Stimulated activated CD8-positive, alpha-beta memory T cell treated with anti-CD3 and anti-CD28 coated beads, Interleukin-12 subunit alpha, Interleukin-12 subunit beta, amount 100 ng/mL, for 1 hour (primary cell): ENCODE data around the gene MYH9.
"Not testable (repeated sequence)": the region's sequence is repeated elsewhere in the genome, so short reads cannot be mapped to it uniquely, and the experiment has no call there.

Source experiments
- DNase-seq: peaks from one replicate; pipeline ENCODE4 v3.0.0-alpha.2; 2020; ENCODE audit warnings: low read depth

The MYH9 gene

DNA sequence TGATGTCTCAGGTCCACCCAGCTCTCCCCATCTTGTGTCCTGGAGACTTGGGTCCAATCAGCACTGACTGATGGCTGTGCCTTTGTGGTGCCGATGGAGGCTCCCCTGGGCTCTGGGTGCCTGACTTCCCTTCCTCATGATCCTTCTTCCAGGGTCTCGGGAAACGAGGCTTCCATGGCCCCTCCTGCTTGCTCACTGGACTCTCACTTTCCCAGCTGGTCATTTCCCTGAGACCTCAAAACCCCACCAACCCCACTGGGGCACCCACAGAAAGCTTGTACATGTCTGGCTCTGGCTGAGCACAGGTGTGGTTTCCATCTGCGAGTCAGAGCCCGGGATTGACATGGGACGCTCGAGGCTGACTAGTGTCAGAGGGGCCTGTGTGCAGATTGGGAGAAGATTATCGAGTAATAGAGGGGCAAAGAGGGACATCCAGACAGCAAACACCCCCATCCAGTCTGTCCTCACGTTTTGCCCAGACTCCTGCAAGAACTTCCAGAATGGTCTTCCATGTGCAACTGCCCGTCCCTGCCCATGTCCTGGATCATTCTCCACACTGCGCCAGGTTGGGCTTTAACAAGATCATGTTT lies 119.8 kb downstream of the MYH9 start:
- DNase-seq, result no peak

DNA sequence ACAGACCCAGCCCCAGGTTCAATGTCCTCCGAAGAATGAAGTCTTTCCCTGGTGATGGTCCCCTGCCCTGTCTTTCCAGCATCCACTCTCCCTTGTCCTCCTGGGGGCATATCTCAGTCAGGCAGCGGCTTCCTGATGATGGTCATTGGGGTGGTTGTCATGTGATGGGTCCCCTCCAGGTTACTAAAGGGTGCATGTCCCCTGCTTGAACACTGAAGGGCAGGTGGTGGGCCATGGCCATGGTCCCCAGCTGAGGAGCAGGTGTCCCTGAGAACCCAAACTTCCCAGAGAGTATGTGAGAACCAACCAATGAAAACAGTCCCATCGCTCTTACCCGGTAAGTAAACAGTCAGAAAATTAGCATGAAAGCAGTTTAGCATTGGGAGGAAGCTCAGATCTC lies 120.7 kb downstream of the MYH9 start:
- DNase-seq, result no peak

DNA sequence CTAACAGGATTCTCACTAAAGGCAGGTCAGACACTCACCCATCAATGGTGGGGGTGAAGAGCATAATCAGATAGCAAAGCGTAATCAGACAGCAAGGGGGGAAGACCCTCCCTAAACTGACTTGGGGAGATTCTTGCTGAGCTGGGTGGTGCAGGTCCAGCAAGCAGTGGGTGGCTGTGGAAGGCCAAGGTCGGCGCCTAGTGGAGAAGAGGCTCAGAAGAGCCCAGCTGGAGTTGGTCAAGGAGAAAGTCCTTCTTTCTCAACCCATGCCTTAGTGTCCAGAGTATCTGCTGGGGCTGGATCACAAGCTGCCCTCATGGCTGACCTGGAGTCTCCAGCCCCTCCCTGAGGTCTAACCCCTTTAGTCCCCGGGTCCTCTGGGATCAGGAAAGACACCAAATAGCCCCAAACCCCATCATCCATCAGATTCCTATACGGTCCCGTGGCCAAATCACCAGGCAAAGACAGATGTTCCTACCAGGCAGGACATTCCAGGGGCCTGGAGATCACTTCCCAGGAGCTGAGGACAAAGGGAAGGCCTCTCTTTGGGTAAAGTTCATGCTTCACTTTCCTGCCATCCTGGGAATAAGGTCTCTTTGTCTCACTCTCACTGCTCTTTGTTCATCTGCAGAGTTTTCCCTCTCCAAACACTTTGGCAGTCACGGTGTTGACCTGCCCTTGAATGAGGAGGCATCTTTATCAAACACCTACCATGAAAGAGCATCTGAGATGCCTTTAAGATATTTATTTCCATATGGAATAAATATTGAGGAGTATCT lies 123.7 kb downstream of the MYH9 start:
- DNase-seq, result not testable (repeated sequence)

DNA sequence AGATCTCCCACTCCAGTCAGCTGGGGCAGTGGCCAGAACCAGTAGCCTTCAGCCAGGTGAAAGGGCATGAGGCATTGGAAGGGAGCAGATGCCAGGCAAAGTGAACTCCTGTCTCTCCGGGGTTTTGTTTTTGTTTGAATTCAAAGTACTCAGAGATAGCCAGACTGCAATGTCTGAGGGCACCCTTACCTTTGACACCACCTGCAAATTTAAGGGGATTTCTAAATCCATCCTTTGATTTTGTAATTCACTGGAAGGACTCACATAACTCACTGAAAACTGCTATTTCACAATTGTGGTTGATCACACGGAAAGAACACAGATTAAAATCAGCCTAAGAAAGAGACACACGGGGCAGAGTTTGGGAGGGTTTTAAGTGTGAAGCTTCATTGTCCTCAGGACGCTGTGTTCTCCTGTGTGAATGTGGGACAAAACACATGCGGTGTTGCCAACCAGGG lies 124.5 kb downstream of the MYH9 start:
- DNase-seq, result not testable (repeated sequence)

DNA sequence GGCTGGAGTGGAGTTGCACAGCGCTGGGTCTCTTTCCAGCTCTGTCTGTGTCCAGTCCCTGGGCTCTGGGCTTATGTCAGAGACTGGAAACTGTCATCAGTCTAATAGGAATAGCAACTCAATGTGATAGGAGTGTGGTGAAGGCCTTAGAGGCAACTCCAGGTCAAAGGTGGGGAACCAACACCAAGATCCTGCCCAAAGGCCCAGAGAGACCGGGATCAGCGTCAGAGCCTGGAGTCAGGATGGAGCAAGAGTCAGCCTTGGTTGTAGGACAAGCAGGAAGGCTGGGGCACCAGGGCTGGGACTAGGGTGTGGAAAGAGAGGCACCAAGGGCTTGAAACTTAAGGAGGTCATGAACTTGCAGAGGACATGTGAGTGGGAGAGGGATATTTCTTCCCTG lies 125.5 kb downstream of the MYH9 start:
- not testable (repeated sequence) for DNase-seq

DNA sequence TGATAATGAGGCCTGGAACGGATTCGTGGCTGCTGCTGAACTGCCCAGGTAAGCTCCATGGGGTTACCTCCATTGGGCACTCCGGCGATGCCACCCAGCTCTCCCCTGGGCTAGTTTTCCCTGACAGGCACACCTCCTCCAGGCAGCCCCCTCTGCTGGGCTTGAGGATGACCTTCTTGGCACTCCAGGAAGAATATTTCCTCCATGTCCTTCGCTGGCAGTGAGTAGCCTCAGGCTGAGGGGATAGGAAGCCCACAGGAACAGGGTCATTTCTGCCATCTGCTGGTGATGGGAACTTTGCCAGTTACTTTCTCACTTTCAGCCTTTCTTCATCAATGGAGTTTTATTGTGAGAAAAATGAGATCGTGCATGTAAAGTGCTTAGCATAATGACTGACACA lies 126.1 kb downstream of the MYH9 start:
- not testable (repeated sequence) for DNase-seq

DNA sequence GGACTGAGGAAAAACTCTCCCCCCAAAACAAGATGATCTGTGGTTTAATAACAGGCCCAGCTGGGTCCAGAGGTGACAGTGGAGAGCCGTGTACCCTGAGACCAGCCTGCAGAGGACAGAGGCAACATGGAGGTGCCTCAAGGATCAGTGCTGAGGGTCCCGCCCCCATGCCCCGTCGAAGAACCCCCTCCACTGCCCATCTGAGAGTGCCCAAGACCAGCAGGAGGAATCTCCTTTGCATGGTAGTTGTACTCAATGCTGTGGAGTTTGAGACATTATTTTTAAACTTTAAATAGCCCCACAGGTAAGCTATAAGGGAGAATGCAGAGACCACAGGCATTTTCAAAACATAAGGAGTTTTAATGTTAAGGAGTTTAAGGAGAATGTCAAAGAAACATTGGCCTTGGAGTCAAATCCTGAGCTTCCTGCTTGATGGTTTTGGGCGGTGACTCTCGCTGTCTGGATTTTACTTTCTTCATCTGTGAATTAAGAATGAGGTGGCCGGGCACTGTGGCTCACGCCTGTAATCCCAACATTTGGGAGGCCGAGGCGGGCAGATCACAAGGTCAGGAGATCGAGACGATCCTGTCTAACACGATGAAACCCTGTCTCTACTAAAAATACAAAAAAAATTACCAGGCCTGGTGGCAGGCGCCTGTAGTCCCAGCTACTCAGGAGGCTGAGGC lies 128.0 kb downstream of the MYH9 start:
- DNase-seq, result no peak

DNA sequence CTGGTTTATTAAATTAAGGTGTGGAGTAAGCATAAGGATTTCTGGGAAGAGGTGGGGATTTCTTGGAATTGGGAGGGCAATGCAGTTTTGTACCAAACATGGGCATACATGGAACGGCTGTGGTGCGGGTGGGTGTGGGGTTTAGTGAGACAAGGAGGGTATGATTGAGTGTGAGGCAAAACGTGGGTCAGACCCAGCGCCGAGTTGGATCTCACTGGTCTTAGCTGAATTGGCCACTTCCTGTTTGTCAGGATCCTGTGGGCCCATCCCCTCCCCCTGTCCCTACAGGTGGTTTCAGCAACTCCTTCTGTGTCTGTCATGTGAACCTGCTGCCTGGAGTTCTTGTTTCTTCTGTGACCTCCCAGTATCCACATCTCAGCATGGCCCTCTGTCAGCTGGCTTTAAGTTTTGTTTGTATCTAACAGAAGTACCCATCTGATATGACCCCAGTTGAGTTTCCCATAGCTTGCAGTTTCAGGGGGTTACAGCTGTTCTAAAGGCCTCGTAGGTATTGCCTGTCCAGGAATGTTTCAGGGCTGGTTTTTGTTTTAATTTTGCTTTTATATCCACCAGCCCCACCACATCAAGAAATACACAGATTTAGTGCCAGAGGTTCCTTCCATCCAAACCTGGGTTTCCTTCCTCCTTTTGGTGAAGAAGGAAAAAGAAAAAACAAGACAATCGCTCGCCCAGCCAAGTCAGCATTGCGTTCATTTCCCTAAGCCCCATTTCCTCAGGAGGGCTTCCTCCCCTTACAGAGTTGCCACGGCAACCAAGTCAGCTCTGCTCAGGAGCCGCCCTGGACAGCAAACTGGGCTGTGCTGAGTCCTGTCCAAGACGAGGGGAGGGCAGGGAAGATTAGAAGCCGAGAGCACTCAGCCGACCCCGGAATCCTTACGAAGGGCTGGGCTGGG lies 128.8 kb downstream of the MYH9 start:
- no peak for DNase-seq

DNA sequence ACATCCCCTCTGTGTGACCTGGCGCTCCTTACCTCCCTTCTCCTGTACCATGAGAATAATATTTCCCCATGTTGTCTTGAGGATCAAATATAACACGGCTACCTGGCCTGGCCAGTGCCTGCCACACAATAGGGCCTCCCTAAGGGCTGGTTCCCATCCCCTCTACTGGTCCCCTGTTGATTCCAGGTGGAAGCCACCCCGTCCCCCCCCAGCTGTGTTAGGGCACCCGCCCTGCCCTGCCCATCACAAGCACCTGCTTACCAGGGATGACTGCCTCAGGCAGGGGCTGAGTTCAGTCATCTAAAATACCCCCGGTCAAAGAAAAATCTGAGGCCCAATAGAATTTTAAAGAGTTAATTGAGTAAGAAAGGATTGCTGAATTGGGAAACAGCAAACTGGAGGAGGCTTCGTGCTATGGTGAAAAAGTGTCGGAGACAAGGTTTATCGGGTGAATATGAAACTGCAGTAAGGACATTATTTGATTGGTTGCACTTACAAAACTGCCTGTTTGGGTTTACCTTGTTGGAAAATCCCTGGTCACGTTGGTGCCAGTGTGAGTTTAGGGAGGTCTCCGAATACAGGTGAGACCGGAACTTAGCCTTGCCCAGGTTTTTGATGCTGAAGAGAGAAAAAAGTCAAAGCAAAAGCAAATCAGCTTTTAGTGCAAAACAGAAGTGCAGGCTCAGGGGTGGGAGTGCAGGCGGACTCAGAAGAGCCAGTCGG lies 129.7 kb downstream of the MYH9 start:
- no peak for DNase-seq

DNA sequence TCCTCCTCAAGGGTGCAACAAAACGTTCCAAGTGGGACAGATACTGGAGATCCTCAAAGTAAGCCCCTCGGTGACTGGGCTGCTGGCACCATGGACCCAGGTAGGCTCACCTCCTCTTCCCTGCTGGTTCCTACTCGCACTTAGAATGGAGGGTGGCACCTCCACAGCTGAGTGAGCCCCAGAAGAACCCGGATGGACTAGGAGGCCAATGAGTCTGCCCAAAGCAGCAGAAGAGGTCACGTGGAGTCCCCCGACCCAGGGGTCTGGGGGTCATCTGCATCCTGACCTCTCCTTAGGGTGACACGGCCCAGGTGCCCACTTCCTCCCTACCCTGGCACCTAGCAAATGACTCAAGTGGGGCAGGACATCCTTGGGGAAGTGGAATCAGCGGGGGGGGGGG lies 130.5 kb downstream of the MYH9 start:
- DNase-seq, result no peak

DNA sequence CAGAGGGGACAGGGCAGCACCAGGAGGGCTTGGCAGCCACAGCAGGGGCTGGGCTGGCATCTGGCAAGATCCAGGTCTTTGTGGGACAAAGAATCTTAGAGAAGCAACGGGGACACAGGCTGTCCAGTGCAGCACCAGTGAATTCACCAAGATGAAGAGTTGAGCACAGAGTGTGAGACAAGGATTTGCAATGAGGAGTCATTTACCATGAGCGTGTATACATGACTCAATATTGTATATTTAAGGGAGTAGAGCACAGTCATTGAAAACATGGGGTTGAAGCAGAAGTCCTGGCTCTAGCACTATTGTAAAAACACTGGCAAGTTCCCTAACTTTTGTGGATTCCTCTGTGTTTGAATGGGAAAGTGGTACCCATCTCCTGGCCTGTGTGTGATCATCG lies 131.3 kb downstream of the MYH9 start:
- no peak for DNase-seq

DNA sequence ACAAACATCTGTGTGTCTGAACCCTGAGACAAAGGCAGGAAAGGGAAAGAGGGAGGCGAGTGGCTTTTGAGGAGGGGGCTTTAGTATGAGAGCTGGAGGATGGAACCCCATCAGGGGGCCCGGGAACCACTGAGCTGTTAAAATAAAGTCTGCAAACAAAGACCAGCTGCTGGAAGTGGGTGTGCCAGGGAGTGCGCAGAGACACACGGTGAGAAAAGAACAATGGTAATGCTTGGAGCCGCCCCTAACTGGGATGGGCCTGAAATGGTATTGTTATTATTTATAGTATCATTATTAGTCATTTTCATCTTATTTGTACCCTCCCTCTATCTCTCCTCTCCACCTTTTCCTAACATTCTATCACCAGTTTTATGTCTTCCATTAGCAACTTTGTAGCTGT lies 132.2 kb downstream of the MYH9 start:
- not testable (repeated sequence) for DNase-seq

DNA sequence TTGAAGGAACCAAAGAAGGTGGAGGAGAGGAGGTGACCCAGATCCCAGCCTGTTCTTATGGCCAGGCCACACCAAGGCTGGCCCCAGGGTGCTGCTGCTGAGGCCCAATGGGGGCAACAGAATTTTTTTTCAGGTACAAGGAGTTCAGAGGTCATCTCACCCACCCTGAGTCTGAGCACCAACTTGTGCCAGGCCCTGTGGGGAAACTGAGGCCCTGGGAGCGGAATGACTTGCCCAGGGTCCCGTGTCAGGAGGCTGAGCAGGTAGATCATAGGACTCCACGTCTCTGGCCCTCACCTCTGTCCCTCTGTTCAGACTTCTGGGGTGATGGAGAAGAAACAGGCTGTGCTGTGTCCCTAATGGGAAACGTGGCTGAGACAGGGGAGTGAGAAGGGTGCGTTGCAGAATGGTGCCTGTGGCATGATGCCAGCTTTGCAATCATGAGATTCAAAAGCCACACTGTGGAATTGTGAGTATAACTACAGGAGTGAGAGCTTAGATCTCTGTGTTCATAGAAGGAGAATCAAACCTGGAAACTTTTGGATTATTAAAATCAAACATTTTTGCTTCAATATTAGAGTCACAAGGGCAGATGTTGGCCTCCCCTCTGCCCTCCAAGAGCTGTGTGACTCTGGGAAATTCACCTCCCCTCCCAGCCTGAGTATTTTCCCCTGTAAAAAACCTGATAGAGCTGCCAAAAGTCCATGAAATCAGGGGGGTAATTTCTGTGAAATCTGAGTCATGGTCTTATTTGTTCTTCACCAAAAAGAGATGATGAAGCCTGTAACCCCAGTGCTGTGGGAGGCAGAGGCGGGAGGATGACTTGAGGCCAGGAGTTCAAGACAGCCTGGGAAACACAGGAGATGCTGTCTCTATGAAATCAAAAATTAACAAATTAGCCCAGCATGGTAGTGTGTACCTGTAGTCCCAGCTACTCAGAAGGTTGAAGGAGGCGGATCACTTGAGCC lies 134.0 kb downstream of the MYH9 start:
- DNase-seq, result no peak

DNA sequence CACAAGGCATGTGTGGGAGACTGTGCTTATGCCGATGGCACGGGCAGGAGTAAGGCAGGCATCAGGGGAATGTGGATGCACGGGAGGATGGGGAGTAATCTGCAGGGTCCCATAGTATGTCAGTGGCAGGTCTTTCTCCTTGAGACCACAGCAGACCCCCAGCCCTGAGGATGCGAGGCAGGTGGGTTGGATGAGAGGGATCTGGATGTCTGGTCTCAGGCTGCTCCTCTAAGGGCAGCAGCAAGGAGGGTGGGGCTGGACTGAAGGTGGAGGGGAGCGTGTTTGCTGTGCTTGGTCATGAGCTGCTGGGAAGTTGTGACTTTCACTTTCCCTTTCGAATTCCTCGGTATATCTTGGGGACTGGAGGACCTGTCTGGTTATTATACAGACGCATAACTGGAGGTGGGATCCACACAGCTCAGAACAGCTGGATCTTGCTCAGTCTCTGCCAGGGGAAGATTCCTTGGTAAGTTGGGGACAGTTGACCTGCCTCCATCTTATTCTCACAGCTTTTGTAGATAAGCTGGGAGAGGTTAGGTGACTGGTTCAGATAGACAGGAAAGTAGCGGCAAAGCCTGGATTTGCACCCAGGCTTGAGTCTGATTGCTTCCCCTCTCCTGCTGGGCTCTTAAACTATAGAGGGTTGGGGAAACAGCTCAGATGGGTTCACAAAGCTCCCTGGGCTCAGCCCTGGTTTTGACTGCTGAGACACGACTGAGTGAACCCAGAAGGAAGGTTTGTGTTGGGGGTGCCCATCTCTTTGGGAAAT lies 134.8 kb downstream of the MYH9 start, which contains the start of gene APOL1:
Gene APOL1, plus strand, starts transcription at position 380 of the 769 bp plus-strand sequence. CDS start 1,823 bp downstream, outside the sequence.
- peak; percentile 21 for DNase-seq

DNA sequence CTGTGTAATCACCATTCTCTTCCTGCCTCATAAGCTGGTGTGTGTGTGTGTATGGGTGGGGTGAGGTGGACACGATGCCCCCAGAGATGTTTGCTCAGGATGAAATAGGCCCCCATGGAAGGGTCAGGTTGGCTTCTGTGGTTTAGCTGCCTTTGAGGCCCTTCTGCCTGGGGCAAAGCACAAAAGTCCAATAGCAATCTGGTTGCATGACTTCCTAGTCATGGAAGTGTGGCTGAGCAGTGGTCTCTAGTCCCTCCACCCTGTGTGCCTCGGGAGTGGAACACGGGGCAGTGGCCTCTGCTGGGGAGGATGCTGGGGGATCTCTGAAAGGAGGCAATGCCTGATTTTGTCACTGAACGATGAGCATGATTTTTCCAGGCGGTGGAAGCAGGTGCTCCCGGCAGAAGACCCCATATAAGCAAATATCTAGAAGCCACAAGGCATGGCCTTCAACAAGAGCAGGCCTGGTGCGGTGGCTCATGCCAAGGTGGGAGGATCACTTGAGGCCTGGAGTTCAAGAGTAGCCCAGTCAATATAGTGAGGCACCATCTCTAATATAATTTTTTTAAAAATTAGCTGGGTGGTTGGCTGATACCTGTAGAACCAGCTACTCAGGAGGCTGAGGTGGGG lies 135.7 kb downstream of the MYH9 start:
- DNase-seq, result not testable (repeated sequence)

DNA sequence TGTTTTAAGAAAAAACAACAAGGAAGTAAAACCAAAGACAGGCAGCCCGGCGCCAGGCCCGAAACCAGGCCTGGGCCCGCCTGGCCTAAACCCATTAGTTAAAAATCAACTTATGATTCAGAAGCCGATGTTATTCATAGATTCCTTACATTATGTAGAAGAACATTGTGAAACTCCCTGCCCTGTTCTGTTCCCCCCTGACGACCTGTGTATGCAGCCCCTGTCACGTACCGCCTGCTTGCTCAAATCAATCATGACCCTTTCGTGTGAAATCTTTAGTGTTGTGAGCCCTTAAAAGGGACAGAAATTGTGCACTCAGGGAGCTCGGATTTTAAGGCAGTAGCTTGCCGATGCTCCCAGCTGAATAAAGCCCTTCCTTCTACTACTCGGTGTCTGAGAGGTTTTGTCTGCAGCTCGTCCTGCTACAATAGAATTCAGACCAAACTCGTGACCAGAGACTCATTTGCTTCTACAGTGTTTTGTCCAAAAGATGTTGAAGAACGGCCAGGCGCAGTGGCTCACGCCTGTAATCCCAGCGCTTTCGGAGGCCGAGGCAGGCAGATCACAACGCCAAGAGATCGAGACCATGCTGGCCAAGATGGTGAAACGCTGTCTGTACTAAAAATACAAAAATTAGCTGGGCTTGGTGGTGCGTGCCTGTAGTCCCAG lies 137.3 kb downstream of the MYH9 start:
- not testable (repeated sequence) for DNase-seq

DNA sequence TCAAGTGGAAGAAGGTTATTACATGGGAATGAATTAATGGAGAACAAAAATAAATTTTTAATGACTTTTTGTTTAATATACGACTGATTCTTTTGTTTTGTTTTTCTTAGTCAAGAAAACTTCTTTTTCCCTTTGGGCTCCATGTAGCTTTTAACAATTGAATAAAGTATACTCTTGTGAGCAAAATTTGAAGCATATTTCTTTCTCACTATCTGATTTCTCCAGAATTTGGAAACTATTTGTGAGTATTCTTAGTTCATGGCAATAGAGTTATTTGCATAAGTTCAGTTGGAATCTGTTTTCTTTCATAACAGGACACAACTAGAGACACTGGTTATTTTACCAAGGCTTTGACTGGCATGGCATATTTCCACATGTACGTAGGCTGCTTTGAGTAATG lies 138.6 kb downstream of the MYH9 start:
- DNase-seq, result no peak

DNA sequence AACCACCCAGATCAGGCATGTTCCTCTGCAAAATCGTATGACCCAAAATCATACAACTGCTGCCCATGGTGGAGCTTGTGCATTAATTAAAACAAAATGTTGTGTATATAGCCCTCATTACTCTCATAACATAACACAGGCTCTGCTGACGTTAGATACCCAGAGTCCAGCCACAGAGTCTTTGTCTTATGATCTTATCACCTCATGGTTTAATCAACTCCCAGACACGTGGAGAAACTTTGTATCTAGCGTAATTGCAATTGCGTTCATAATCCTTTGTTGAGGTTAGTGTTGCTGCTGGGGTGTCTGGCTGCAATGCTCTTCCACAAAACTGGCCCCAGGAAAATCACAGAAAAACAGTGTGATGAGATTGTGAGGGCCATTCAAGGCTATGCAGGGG lies 139.8 kb downstream of the MYH9 start:
- no peak for DNase-seq
